CD4-positive, alpha-beta T cell treated with Interleukin-6 for 4 hours (primary cell): ENCODE data around the gene CDY1B.
"Not testable (repeated sequence)": the region's sequence is repeated elsewhere in the genome, so short reads cannot be mapped to it uniquely, and the experiment has no call there.

Experiments used
- DNase-seq: peaks from one replicate; pipeline ENCODE4 v3.0.0-alpha.2; 2020; ENCODE audit warnings: mixed read lengths

CDY1B gene, protein sequence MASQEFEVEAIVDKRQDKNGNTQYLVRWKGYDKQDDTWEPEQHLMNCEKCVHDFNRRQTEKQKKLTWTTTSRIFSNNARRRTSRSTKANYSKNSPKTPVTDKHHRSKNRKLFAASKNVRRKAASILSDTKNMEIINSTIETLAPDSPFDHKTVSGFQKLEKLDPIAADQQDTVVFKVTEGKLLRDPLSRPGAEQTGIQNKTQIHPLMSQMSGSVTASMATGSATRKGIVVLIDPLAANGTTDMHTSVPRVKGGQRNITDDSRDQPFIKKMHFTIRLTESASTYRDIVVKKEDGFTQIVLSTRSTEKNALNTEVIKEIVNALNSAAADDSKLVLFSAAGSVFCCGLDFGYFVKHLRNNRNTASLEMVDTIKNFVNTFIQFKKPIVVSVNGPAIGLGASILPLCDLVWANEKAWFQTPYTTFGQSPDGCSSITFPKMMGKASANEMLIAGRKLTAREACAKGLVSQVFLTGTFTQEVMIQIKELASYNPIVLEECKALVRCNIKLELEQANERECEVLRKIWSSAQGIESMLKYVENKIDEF

DNA sequence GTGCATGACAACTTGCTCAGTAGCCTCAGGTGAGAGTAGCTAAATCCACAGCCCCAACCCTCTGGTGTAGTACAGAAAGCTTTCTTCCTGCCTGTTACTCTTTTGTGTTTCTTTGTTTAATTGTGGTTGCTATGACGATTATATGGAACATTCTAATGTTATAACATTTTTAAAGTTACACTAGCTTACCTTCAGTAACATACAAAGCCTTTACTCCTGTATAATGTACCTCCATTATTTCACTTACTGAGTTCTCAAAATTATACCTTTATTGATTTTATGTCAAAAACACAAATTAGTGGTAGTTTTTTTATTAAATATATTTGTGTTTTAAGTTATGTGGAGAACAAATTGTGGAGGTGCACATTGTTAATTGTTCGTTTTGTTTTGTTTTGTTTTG lies at the start of gene CDY1B:
Gene CDY1B, minus strand, starts transcription at position 101 of the 400 bp plus-strand sequence. CDS start 331 bp downstream, outside the sequence.
- DNase-seq, result not testable (repeated sequence)

DNA sequence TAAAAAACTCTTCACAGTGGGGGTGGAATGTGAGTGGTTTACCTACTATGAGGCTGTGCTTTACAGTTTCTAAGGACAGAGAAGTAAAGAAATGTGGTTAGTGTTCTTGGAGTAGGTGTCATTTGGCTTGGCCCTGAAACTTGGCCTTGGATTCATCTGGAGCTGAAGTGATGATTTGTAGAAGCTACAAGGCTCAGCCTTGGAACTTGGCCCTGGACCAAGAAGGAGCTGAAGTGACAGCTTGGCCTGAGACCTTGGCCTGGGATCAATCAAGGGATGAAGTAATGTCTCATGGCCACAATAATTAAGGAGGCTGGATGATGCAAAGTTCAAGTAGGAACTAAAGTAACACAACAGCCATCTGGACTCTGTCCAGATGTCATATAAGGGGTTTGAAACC lies 1.7 kb upstream of the CDY1B start:
- not testable (repeated sequence) for DNase-seq

DNA sequence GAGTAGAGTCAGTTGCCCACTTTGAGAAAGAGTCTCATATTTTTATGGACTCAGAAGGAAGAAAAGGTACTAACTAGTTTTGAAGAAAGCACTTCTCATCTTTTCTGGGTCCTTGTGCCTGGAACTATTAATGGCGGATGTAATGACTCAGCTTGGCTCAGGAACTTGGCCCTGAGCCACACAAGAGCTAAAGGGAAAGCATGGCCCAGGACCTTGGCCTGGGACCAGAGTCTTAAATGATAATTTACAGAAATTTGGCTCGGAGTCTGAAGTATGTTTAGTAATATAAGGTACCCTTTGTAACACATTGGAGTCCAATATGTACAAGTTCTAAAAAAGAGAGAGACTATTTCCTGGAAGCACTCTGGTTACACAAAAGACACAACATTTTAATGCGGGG lies 4.6 kb downstream of the CDY1B start:
- DNase-seq, result not testable (repeated sequence)

DNA sequence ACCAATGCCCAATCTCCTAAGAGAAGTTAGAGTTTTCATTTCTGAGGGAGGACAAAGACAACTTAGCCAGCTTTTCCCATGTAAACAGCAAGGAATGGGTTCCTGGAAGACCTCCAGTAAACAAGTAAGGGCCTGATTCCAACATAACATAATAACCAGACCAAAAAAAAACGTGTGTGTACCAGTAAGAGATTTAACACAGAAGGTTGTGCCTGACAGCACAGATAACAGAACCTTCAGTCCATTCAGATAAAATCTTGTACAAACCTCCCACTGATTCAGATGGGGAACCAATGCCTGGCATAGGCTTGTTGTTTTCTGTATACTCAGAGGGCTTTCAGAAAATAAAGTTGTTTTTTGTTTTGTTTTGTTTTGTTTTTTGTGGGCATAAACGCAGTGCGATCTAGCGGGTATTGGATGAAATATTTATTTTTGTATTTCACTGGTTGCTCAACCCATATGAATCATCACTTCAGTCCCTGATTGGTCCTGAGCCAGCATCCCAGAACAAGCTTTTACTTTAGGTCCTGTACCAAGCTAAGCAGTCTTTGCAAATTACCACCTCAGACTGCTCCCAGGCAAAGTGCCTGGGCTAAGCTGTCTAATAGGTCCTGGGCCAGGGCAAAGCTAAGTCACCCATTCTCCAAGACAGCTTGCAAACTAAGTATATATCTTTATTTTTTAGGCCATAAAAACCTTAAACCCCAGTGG lies 8.7 kb downstream of the CDY1B start:
- DNase-seq, result not testable (repeated sequence)

DNA sequence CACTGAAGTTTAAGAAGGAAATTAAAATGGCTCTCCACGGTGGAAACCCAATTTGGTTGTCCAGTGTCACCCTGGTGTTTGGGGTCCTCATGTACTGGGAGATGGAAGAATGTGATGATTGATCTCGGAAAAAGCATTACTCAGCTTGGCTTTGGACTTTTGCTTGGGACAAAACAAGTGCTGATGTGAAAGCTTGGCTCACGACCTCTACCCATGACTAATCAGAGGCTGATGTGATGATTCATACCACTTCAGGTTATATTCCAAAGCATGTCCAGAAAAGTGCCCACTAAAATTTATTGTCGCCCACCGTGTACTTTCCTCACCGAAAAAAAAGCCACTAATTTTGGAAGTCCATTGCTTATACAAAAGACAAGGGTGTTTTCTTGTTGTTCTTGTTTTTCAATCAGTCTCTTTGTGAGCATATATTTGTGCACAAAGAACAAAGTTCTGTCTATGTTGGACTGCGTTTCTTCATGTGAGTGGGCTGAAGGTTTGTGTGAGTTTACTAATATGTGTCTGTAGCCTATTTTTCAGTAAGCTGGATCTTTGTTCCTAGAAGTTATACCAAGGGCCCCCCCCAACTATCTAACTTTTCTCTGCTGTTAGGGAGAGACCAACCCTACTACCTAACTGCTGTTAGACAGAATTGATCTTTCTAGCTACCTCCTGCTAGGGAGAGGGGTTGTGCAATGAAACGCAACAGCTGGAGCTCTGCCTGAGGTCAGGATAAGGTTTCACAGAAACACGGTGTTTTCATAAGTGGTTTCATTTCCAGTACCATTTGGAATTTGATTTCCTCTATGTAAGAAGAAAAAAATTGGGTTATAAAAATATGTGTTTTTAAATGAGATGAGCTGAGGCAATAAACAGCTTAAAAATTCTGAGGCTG lies 21.4 kb downstream of the CDY1B start:
- DNase-seq, result not testable (repeated sequence)
